Measurements from ENCODE around the gene FEZ2.
"Not testable (repeated sequence)": the region's sequence is repeated elsewhere in the genome, so short reads cannot be mapped to it uniquely, and the experiment has no call there.

FEZ2 gene, protein sequence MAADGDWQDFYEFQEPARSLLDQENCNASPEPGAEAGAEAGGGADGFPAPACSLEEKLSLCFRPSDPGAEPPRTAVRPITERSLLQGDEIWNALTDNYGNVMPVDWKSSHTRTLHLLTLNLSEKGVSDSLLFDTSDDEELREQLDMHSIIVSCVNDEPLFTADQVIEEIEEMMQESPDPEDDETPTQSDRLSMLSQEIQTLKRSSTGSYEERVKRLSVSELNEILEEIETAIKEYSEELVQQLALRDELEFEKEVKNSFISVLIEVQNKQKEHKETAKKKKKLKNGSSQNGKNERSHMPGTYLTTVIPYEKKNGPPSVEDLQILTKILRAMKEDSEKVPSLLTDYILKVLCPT

DNA sequence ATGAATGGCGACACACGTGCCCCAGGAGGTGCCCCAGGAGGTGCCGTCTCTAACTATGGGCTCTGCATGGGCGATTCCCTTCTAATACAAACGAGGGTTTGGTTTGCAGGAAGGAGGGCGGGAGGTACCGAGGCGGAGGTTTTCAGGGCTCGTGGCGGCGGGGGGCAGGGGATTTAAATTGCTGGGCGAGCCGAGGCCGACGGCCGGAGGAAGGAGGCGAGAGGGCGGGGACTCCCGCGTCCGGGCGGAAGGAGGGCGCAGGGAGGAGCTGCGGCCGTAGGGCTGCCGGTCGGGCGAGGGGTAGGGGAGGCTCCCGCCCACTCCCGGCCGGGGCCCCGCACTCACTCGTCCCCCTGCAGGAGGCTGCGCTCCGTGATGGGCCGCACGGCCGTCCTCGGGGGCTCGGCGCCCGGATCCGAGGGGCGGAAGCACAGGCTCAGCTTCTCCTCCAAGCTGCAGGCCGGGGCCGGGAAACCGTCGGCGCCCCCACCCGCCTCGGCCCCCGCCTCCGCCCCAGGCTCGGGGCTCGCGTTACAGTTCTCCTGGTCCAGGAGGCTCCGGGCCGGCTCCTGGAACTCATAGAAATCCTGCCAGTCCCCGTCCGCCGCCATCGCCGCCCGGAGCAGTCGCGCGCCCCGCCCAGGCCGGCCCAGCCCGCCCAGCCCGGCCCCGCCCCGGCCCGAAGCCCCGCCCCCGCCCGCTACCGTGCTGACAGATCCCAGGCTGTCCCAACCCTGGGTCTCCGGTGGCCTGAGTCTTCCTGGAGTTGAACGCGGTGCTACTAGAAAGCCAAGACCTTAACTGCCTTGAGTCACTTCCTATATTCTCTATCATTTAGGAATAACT lies at the start of gene FEZ2:
TSS of gene FEZ2 (minus strand) at position 637 of the 846 bp plus-strand sequence. CDS start at position 611, 26 bp downstream.
- peak; percentile 22 for DNase-seq

DNA sequence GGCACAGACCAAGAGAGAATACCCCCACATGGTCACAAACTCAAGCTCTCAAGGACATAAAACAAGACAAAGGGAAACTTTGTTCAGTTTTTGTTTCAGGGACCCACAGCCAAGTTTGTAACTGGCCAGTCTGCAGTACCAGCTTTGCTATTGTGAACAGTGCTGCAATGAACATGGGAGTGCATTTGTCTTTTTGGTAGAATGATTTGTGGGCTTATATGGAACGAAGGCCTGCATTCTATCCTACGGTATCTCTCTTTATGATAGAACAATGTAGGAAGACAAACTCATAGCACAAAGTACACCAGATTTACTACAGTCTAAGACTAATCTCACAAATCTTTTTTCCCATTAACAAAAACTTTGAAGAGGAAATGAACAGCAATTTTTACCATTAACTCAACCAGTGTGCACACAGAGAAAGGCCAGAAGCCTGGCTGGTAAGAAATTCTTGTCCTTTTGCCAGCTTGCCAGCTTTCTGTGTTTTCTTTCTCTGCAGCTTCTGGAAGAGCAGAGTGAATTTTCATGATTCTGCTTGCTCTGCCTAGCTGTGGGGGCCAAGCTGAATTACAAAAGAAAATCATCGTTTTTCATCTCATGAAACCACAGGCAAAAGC lies 37.1 kb upstream of the FEZ2 start:
- DNase-seq: no peak

DNA sequence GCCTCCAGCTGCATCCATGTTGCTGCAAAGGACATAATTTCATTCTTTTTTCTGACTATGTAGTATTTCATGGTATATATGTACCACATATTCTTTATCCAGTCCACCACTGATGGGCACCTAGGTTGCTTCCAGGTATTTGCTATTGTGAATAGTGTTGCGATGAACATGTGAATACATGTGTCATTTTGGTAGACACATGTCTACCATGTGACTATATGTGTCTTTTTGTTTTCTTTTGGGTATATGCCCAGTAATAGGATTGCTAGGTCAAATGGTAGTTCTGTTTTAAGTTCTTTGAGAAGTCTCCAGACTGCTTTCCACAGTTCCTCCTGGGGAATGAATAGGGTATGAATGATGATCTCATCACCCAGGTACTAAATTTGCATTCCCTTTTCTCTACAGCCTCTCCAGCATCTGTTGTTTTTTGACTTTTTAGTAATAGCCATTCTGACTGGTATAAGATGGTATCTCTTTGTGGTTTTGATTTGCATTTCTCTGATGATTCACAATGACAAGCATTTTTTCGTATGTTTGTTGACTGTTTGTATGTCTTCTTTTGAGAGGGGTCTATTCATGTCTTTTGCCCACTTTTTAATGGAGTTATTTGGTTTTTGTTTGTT lies 35.6 kb upstream of the FEZ2 start:
- DNase-seq: no peak

DNA sequence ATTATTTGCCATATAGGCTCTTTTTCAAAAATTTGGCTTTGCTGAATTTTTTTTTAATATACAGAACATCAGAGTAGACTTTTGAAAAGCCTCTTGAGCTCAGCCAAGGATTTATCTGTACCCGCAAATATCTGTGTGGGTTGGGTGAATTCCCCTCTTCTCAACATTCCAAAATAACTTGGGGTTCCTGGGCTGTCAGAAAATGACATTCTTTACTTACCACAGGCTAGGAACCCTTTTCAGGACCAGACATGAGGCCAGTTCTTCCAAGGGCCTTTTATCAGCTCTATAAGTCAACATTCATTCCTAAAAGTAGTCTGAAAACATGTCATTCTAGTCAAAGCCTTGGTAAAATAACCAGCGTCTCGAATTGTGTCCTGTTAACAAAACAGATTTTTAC lies 28.8 kb upstream of the FEZ2 start:
- no peak for DNase-seq

DNA sequence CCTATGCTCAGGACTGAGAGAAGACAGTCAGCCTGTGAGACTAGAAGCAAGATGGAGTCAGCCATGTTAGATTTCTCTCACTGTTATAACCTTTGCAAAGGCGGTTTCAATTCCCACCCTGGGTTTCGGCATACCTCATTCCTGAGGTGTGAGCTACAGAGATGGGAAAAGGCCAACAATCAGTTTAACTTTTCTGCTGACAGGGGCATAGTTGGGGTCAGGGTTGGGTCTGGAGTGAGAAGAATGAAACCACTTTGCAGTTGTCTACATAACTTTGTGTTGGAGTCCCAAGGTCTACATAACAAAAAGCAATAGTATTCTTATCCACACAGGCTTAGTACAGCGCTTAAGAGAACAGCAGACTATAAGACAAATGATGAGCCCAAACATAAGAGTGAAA lies 28.1 kb upstream of the FEZ2 start:
- no peak for DNase-seq

DNA sequence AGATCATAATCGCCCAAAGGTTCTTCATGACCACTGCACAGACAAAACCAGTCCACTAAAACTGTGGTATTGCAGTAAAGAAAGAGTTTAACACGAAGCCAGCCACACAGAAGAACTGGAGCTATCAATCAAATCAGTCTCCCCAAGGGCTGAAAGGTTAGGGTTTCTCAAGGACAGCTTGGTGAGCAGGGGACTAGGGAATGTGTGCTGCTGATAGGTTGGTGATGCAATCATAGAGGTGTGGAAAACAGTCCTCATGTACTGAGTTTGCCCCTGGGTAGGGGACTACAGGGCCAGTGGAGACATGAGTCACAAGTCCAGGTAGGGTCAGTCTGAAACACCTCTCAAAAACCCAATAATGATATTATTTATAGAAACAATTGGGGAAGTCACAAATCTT lies 27.3 kb upstream of the FEZ2 start:
- DNase-seq: no peak

DNA sequence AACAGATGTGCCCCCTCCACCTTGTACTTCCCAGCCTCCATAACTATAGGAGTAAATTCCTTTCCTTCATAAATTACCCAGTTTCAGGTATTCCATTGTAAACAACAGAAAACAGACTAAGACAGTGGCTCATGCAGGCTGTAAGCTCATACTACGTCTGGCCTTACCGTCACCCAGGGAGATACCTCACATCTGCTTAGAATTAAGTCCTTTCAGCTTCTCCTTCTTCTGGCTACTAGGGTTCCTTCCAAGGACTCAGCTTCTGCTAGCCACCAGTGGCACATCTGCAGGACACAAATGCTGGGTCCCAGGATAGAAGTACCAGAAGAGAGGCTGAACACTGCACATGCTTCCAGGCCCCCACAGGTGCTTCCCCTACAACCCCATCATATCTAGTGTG lies 22.4 kb upstream of the FEZ2 start:
- no peak for DNase-seq

DNA sequence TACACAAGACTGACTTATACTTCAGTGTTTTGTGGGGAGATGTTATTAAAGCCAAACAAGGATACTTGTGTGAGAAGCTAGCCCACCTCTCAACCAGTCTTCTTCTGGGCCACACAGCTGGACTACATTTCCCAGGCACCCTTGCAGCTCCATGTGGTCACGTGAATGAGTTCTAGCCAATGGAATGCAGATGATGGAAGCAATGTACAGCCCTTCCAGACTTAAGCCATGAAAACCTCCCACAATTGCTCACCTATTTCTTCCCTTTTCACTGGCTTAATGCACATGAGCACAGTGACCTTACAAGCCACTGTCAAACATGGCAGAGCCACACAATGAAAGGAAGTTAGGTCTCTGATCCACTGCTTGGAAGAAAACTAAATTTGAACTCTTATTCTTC lies 20.4 kb upstream of the FEZ2 start:
- peak; percentile 70 for DNase-seq

DNA sequence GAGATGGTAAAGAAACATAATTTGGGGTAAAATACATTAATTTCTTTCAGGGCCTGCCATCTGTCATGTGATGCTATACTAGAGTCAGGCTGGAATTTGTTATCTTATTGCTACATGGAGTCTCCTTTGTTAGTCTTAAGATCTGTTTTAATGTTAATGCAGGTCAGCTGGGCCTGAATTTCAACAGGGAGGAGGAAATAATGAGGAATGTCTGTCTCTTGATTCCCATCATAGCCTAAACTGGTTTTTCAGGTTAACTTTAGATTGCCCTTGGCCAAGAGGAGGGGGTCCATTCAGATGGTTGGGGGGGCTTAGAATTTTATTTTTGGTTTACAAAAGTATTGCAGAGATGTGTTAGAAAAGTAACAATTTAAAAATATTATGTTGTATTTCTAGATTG lies 19.0 kb upstream of the FEZ2 start:
- no peak for DNase-seq

DNA sequence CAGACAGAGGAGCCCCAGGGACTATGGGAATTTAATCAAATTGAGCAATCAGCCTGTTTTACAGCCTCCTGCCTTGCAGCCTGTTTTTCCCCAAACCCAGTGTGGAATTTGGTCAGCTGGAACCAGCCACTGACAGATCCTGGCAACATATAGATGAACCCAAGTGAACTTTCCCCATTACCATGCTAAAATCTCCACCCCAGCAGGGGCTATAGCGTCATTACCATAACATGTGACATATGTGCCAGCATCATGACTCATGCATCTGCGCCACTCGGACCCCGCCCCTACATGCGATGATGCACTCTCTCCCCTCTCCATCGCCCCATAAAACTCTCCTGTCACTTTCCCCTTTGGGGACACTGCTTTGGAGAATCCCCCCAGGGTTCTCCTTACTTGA lies 17.3 kb upstream of the FEZ2 start:
- DNase-seq: no peak

DNA sequence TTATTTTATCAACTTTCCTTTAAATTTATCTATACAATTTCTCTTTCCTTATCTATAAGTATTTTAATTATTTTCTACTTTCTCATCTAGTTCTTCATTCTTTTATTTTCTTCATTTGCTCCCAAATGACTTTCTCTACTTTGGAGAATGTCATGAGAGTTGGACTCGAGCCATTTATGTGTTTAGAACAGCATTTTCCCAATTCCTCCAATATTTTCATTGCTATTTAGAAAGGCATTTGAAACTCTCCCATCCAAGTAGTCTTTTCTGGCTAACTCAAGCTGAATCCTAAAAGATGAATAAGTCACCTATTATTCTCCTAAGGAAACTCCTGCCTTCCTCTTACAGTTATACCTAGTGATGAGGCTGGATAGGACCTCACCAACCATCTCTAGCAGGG lies 15.8 kb upstream of the FEZ2 start:
- no peak for DNase-seq

DNA sequence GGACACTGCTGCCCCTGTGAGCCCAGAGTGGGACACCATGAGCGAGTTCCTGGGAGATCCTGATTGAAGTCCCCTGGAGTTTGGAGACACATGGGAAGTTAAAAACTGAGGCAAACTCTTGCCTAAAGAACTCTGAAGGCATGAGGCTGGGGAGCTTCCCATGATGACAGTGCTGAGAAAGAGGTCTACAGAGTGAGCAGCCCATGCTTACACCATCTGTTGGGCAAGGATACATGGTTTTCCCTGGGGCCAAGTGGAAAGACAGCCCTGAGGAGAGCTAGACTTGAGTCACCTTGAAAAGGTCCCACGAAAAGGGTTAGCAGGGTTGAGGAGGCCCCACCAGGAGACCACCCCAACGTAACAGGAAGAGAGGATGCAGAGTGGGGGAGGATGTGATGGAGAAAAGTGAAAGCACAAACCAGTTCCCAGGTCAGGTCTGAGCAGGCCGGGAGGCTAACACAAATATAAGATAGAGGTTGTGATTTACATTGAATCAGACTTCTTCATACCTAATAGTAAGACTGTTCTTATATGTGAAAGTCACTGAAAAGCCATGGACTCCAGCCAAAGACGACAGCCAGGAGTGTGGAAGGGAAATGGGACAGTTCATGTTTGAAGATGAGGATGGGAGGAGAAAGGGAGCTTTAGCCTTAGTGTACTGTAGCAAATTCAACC lies 13.5 kb upstream of the FEZ2 start:
- DNase-seq: no peak

DNA sequence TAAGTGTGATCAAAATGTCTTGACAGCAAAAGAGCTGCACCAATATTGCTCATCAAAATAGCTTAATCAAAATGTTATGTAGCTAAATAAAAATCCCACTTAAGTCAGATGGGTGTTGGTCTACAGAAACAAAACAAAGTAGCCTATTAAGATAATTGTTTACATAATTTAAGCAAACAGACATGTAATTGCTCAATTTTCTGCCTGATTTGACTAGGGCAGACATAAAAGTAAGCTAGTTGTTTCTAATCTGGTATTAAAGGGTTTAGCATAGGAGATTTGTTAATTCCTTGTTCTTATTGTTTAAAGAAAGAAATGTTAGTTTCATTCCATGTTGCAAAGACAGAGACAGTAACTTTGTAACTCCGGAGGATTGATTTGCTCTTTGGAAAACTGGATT lies 11.5 kb upstream of the FEZ2 start:
- DNase-seq: no peak

DNA sequence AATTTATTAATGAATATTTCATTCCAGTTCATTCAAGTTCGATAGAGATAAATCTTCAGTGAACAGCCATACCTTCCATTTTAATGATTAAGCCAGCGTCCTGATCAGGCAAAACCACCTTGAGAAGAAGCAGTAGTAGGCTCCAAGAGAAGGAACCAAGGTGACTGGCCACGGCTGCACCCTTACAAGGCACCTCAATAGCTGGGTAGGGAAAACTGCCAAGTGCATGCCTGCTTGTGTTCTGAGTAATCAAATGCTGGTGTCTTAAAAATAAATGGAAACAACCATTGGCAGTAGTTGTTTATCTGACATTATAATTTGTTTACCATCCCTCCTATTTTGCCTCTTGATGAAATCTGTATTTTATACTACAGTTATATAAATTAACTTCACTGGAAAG lies 10.0 kb upstream of the FEZ2 start:
- DNase-seq: no peak

DNA sequence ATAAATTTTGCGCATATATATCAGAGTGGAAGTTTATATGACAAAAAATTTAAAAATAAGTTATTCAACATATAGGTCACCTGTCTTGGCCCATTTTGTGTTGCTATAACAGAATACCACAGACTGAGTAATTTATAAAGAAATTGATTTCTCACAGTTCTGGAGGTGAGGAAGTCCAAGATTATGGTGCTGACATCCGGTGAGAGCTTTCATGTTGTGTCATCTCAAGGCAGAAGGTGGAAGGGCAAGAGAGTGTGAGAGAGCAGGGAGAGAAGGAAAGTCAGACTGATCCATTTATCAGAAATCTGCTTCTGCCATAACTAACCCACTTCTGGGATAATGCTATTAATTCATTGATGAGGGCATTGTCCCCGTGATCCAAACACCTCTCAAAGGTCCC lies 9.0 kb upstream of the FEZ2 start:
- no peak for DNase-seq

DNA sequence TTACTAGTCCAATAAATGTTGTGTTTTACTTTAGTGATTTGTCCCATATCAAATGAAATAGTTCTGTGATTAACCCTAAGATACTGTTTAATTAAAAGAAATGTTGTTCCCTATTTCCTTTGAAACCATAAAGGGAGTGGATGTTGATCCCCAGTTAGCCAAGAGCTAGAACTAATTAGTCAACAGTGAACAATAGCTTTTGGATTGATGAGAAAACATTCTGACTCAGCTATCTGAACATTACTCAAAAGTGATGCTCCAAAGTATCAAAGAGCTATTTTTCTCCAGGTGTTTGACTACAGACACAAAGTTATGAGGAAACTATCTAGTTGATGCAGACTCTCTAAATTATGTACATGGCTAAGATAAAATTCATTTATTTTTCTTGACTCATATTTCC lies 7.3 kb upstream of the FEZ2 start:
- no peak for DNase-seq

DNA sequence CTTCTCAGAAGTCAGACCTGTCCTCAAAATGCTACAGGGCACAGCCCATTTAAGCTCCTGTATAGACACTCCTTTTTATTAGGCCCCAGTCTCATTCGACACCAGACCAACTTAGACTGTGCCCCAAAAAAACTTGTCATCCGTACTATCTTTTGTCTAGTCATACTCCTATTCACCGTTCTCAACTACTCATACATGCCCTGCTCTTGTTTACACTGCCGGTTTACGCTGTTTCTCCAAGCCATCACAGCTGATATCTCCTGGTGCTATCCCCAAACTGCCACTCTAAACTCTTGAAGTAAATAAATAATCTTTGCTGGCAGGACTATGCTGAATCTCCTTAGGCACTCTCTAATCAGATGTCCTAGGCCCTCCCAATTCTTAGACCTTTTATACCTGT lies 5.7 kb upstream of the FEZ2 start:
- not testable (repeated sequence) for DNase-seq

DNA sequence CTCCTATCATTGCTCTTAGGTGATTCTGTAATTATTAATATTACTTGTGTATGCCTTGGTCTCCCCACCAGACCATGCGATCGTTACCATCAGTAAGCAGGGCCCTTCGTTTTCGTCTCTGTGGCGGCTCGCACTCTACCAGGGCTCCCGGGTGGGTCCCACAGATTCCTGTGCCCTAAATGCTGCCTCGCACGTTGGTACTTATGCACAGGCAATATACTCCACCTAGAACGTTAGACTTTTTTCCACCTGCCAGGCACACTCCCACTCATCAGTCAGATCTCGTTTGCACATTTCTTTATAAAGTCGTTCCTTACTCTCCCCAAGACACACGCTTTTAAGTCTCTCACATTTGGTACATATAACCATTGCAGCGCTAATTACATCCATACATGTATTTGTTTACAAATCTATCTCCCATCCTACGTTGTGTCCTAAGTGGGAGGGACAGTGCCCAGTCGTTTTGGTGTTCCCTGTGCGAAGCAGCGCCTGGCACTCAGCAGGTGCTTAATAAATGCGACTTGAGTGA lies 901 bp downstream of the FEZ2 start:
- no peak for DNase-seq

DNA sequence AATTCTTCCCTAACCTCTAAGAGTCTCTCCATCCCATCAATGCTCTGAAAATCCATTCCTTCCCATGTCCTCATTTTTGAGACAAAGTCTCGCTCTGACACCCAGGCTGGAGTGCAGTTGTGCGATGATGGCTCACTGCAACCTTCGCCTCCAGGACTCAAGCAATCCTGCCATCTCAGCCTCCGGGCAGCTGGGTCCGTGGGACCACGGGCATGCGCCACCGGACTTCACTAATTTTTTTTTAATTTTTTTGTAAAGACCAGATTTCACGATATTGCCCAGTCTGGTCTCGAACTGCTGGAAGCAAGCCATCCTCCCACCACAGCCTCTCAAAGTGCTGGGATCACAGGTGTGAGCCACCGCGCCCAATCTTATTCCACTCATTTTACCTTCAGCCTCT lies 1.6 kb downstream of the FEZ2 start:
- no peak for DNase-seq

DNA sequence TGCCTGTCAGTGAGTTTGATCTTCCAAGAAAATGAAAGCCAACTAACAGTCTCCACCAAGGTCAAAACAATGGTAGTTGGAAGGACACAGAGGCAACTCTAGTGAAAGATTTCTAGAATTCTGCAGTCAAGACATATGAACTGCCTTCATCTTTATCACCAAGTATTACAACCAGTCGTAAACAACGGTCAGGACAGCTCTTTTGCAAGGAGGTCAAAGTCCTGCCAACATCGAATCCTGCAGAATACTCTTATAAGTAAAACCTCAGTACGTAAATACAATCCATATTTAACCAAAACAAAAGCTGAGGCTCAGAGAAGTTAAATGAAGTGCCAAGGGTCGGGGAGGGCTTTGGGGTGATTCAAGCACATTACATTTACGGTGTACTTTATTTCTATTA lies 3.1 kb downstream of the FEZ2 start:
- DNase-seq: no peak

DNA sequence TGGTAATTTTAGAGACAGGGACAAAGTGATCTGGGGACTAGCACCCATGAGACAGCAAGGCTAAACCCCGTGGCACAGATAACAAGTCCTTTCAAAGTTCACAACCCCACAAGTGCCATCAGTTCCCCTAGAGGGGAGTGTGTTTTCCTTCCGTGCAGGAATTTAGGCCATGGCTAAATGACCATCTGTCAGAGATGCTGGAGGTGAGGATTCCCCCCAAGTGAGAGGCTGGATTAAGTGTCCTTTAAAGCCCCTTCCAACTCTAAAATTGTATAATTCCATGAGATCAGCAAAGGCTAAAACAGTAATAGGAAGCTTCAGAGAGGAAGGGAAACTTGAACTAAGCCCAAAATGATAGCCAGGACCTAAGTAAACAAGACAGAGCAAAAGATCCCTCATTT lies 8.7 kb downstream of the FEZ2 start:
- no peak for DNase-seq

DNA sequence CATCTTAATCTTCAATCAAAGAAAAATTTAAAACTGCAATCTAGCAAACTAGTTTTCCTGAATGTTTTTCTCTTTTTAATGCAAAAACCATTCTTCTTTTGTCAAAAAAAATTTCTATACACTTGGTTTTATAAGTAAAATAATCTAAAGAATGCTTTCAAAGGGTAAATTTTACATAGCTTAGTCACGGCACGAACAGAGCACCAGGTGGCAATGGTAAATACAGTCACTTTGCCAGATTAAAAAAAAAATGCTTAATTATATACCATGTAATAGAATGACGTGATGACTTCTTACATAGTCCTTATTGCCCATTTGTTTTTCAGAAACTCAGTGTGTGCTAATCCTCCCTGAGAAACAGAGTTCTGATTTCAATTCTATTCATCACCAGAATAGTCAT lies 10.4 kb downstream of the FEZ2 start:
- no peak for DNase-seq

DNA sequence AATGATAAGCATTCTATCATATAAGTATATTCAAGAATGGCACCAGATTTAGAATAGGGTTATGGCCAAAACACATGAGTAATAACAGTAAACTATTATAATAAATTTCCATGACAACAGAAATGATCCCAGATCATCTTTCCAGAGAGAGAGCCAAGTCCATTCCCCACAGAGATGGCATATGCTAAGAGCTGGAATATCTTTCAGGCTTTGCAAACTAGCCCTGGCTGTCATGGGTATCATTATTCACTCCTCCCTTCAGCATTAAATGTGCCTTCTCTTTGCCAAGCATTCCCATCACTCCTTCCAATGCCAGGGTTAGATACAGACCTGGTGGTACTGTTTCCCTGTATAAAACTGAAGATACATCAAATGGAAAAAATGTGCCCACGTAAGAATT lies 10.9 kb downstream of the FEZ2 start:
- no peak for DNase-seq

Data from NCI-H1417 treated with DMSO at 0.1 percent for 48 hours (cell line).